Myocyte (in vitro differentiated cells): Measurements from ENCODE around the gene KLHL14. TPM values are rescaled to one million over a fixed set of nuclear protein-coding genes. Genes with fewer than 3 reads are reported as not detected.

Experiments used
- DNase-seq: peaks from one replicate; pipeline ENCODE4 v3.0.0-alpha.2; 2012; ENCODE audit warnings: low read depth
- total RNA-seq: library from RNA; depleted of rRNA; stranded (reverse); fragments of >200 nt; gene quantifications from 2 replicates; pipeline ENCODE4 v1.2.3, GENCODE V29; 2014

Gene KLHL14
- total RNA-seq, 1 donor from 2014 or later = not detected

- DNase-seq = no peak
Observed at GRCh38 chr18:32724071-32724749, 48.6 kb downstream of the KLHL14 start.

- DNase-seq = no peak
Observed at GRCh38 chr18:32722279-32722678, 50.5 kb downstream of the KLHL14 start.

- no peak for DNase-seq
Observed at GRCh38 chr18:32717126-32717525, 55.7 kb downstream of the KLHL14 start.

- peak; percentile 78 for DNase-seq
Observed at GRCh38 chr18:32714571-32715148, 58.2 kb downstream of the KLHL14 start.

GRCh38 chr18:32712860-32713259, 60.0 kb downstream of the KLHL14 start:
- DNase-seq = no peak

GRCh38 chr18:32711862-32712261, 61.0 kb downstream of the KLHL14 start:
- DNase-seq = no peak

GRCh38 chr18:32707586-32707985, 65.2 kb downstream of the KLHL14 start:
- no peak for DNase-seq

GRCh38 chr18:32707147-32707546, 65.7 kb downstream of the KLHL14 start:
- DNase-seq = no peak

GRCh38 chr18:32701313-32701712, 71.5 kb downstream of the KLHL14 start:
- DNase-seq = no peak

GRCh38 chr18:32698153-32698552, 74.7 kb downstream of the KLHL14 start:
- no peak for DNase-seq

- DNase-seq = no peak
Observed at GRCh38 chr18:32696376-32696775, 76.4 kb downstream of the KLHL14 start.

- DNase-seq = peak; percentile 40
Observed at GRCh38 chr18:32695534-32695933, 77.3 kb downstream of the KLHL14 start.

GRCh38 chr18:32688821-32689220, 84.0 kb downstream of the KLHL14 start:
- no peak for DNase-seq

GRCh38 chr18:32684940-32685339, 87.9 kb downstream of the KLHL14 start:
- DNase-seq = no peak

GRCh38 chr18:32684096-32684495, 88.7 kb downstream of the KLHL14 start:
- no peak for DNase-seq

GRCh38 chr18:32683044-32683443, 89.8 kb downstream of the KLHL14 start:
- no peak for DNase-seq

GRCh38 chr18:32677578-32677977, 95.2 kb downstream of the KLHL14 start:
- DNase-seq = no peak

GRCh38 chr18:32674491-32674890, 98.3 kb downstream of the KLHL14 start:
- peak; percentile 40 for DNase-seq

GRCh38 chr18:32672398-32672797, 100.4 kb downstream of the KLHL14 start:
- no peak for DNase-seq

- DNase-seq = no peak
Observed at GRCh38 chr18:32670727-32671126, 102.1 kb downstream of the KLHL14 start.

GRCh38 chr18:32669549-32670165, 103.2 kb downstream of the KLHL14 start:
- DNase-seq = no peak

- DNase-seq = no peak
Observed at GRCh38 chr18:32668956-32669355, 103.9 kb downstream of the KLHL14 start.
